GM12875 (cell line): ENCODE measurements around the gene DSPP.
"Not testable (repeated sequence)": the region's sequence is repeated elsewhere in the genome, so short reads cannot be mapped to it uniquely, and the experiment has no call there.

ENCODE experiments used
- H3K4me3 ChIP-seq: one replicate; pipeline ENCODE4 v1.5.1; 2011; ENCODE audit warnings: low read depth, low read length, control low read depth
- CTCF ChIP-seq: IDR thresholded peaks from 2 replicates; pipeline ENCODE4 v1.5.1; 2011; ENCODE audit warnings: low read depth, mild to moderate bottlenecking, control low read depth, inconsistent platforms, low read length, moderate library complexity, borderline replicate concordance; ENCODE audit not compliant: insufficient read depth

Gene DSPP

DNA sequence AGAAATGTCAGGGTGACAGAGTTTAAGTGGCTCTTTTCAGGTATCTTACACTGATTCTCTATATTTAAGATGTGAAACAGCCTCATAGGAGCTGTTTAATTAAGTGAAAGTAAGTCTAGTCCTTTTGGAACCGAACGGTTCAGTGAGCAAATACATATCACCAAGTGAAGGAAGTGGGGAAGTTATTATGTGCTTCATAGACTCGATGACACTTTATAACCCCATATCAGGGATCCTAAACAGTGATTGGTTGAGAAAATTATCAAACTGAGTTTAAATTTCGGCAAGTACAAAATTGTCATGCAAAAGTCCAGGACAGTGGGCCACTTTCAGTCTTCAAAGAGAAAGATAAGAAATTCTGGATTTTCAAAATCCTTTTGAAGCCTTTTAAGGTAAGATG is at the start of gene DSPP:
DSPP (plus strand) TSS at position 301 of the 400 bp plus-strand sequence. CDS start 2,380 bp downstream, outside the sequence.
- H3K4me3 ChIP-seq, result no peak within 1 kb of the TSS
- no peak for TF ChIP-seq CTCF

GRCh38 chr4:87559090-87559837 is 49.1 kb upstream of the DSPP start:
- no peak overlapping the region for H3K4me3 ChIP-seq
- no peak for TF ChIP-seq CTCF

DNA sequence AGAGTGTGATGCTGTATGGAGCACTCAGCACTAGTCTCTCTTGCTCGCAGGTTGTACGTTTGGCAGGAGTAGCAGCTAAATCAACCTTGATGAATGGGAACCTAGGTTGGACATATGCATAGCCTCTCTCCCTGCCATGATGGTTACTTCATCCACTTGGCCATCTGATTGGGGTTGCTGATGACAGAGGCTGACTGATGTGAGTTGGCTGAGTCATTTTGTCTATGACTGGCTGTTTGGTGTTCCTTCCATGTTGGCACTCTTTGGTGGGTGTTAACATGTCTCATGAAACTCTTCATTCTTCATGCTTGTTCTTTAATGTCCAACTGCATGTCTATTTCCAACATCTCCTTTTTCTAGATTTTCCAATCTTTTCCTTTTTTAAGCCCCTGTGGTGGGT is 47.5 kb upstream of the DSPP start:
- no peak overlapping the region for H3K4me3 ChIP-seq
- no peak for TF ChIP-seq CTCF

DNA sequence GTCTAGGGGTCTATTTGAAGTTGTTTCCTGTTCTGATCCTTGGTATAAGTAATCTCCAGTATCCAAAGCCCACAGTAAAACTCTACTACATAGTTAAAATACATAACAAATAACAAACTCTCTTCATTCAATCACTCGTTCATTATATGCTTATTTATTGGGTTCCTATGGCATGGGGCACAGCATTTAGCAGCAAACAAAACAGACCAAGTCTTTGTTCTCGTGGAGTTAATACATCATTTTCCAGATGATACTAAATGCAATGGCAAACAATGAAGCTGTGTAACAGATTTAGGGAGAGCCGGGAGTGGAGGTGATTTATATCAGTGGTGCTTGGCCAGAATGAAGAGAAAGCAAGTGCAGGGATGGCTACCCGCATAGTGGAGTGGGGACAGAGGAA is 42.6 kb upstream of the DSPP start:
- TF ChIP-seq CTCF, result no peak
- no peak overlapping the region for H3K4me3 ChIP-seq

DNA sequence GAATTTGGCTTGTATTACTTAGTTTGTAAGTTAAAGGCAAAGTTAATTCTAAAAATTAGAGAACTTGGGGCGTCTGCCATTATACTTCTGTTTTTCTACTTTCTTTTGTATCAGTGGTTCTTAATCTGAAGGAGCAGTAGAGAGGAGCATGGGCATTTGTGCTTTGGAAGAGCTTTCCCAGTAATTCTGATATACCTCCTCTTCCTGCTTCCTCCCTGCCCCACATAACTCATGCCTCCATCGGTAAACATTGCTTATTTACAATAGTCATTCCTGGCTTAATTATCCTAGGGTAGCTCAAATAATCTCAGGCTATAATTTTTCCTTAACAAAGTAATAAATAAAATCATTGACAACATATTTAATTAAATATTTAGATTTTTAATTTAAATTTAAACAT is 42.1 kb upstream of the DSPP start:
- no peak overlapping the region for H3K4me3 ChIP-seq
- no peak for TF ChIP-seq CTCF

GRCh38 chr4:87567191-87567590 is 41.1 kb upstream of the DSPP start:
- no peak overlapping the region for H3K4me3 ChIP-seq
- TF ChIP-seq CTCF, result no peak

GRCh38 chr4:87570290-87570805 is 38.0 kb upstream of the DSPP start:
- H3K4me3 ChIP-seq, result no peak overlapping the region
- no peak for TF ChIP-seq CTCF

GRCh38 chr4:87574376-87574775 is 34.0 kb upstream of the DSPP start:
- H3K4me3 ChIP-seq, result not testable (repeated sequence)
